Measurements from ENCODE around the gene GIPC3.

Gene GIPC3

GRCh38 chr19:3537438-3538240 is 47.6 kb upstream of the GIPC3 start:
- H3K27me3 ChIP-seq = no peaks in the 10 kb centered on the region
- peak overlapping the region; percentile 50 for H3K27ac ChIP-seq
- peaks cover 68% of the 10 kb centered on the region for H3K36me3 ChIP-seq
- no peak overlapping the region for H3K4me3 ChIP-seq (ENCODE audit: low read depth in 1 of 2, low read length in 1 of 2)
- TF ChIP-seq CTCF (IDR thresholded peaks at IDR 0.05) = no peak
- H3K9me3 ChIP-seq = no peaks in the 10 kb centered on the region
- peaks cover 4 to 5% of the 10 kb centered on the region in 2 experiments for H3K4me1 ChIP-seq (ENCODE audit: control insufficient read depth in 1 of 2, insufficient read depth in 1 of 2, low read depth in 1 of 2, low read length in 1 of 2)

GRCh38 chr19:3538258-3538929 is 46.9 kb upstream of the GIPC3 start:
- Histone ChIP-seq H3K36me3 (peaks cover 68% of the 10 kb centered on the region), H3K4me1 (ENCODE audit: control insufficient read depth in 1 of 2, insufficient read depth in 1 of 2, low read depth in 1 of 2, low read length in 1 of 2) (peaks cover 4 to 5% of the 10 kb centered on the region in 2 experiments), H3K27me3 (no peaks in the 10 kb centered on the region), H3K27ac (peak overlapping the region; percentile 50), H3K9me3 (no peaks in the 10 kb centered on the region), H3K4me3 (ENCODE audit: low read depth in 1 of 2, low read length in 1 of 2) (no peak overlapping the region)
- no peak for TF ChIP-seq CTCF (IDR thresholded peaks at IDR 0.05)

- Histone ChIP-seq H3K4me1 (ENCODE audit: control insufficient read depth in 1 of 2, insufficient read depth in 1 of 2, low read depth in 1 of 2, low read length in 1 of 2) (peaks cover 4 to 5% of the 10 kb centered on the region in 2 experiments), H3K27me3 (no peaks in the 10 kb centered on the region), H3K27ac (peak within 1 kb of the TSS; percentile 50), H3K9me3 (no peaks in the 10 kb centered on the region), H3K4me3 (ENCODE audit: low read depth in 1 of 2, low read length in 1 of 2) (no peak within 1 kb of the TSS), H3K36me3 (peaks cover 68% of the 10 kb centered on the region)
- TF ChIP-seq CTCF (IDR thresholded peaks at IDR 0.05) = no peak
Observed at GRCh38 chr19:3538965-3539755, 46.1 kb upstream of the GIPC3 start, which contains the start of gene TEKTIP1. Gene TEKTIP1 (plus strand): TSS chr19:3539174. CDS start chr19:3539178, 4 bp downstream.

- H3K36me3 ChIP-seq = peaks cover 68% of the 10 kb centered on the region
- no peak overlapping the region for H3K4me3 ChIP-seq (ENCODE audit: low read depth in 1 of 2, low read length in 1 of 2)
- TF ChIP-seq CTCF (IDR thresholded peaks at IDR 0.05) = no peak
Observed at GRCh38 chr19:3539756-3540118, 45.5 kb upstream of the GIPC3 start.

More at GRCh38 chr19:3539756-3540118, 45.5 kb upstream of the GIPC3 start:
- no peaks in the 10 kb centered on the region for H3K27me3 ChIP-seq
- no peaks in the 10 kb centered on the region for H3K9me3 ChIP-seq
- peaks cover 5 to 6% of the 10 kb centered on the region in 2 experiments for H3K4me1 ChIP-seq (ENCODE audit: control insufficient read depth in 1 of 2, insufficient read depth in 1 of 2, low read depth in 1 of 2, low read length in 1 of 2)
- no peak overlapping the region for H3K27ac ChIP-seq
